Pancreas (tissue), 10 donors: ENCODE results near the gene FBLN2. TPM values are rescaled to one million over a fixed set of nuclear protein-coding genes. Genes with fewer than 3 reads are reported as not detected.

Experiments used
- ATAC-seq, 4 donors: fragments of 200-7000 bp; cut with Tn5 transposase; one replicate each; pipeline versions ENCODE4 v1.8.0 to v1.9.1; 2020; ENCODE audit warnings: mild to moderate bottlenecking in 4 of 4, moderate library complexity in 4 of 4
- DNase-seq, 6 donors: peaks; one replicate each; pipeline ENCODE4 v3.0.0-alpha.2; 2020
- FAIRE-seq: peaks from 2 replicates; lab custom pipeline; 2012; peaks lifted over from hg19 to GRCh38; lab: Jason Lieb, UNC
- H3K27ac ChIP-seq, 4 donors: fragments of 200-600 bp; sonication (generic); 1 replicate in 3 of 4; 2 replicates in 1 of 4; pipeline versions ENCODE4 v1.5.0 to v1.8.0; 2020
- H3K27me3 ChIP-seq, 4 donors: fragments of 200-600 bp; one replicate each; pipeline ENCODE4 v1.8.0; 2021
- H3K36me3 ChIP-seq, 3 donors: fragments of 200-600 bp; sonication (generic) in 1 of 3; one replicate each; pipeline versions ENCODE4 v1.5.0 to v1.8.0; 2020 to 2021
- H3K4me1 ChIP-seq, 3 donors: fragments of 200-600 bp; one replicate each; pipeline ENCODE4 v1.8.0; 2021
- H3K4me3 ChIP-seq, 4 donors: fragments of 200-600 bp; sonication (generic) in 2 of 4; one replicate each; pipeline versions ENCODE4 v1.5.0 to v1.8.0; 2020 to 2021
- H3K9me3 ChIP-seq, 4 donors: fragments of 200-600 bp; one replicate each; pipeline ENCODE4 v1.8.0; 2021
- CTCF ChIP-seq, 4 donors: fragments of 200-600 bp; sonication (generic) in 3 of 4; IDR thresholded peaks; one replicate each; pipeline versions ENCODE4 v1.5.0 to v1.8.0; 2021; ENCODE audit warnings: antibody characterized with exemption in 4 of 4
- WGBS, 2 donors: extraction: QIAGEN DNeasy Blood & Tissue Kit; methylation state at CpG; one replicate each; pipeline ENCODE4 v1.1.7; 2013; 5-methylcytosine and 5-hydroxymethylcytosine counted together
- intact Hi-C, 3 donors: fragments of 100-400 bp; cut with DNase I; formaldehyde crosslinking; loops; one replicate each; pipeline versions ENCODE4 v1.11.1 to v1.14.2; 2022
- polyA plus RNA-seq, 2 donors: library from polyadenylated mRNA; stranded (reverse); fragments of 200-250 nt; gene quantifications; one replicate each; pipeline ENCODE4 v1.2.3, GENCODE V29; 2013
- total RNA-seq, 6 donors: library from RNA; stranded (reverse); fragmentation: NEBNext Ultra II Directional in 4 of 6; extraction: Animal tissue kit (Norgen Biotek cat#: 25700) in 4 of 6; gene quantifications; one replicate each; pipeline versions ENCODE4 v1.2.1 to v1.2.4, GENCODE V29; 2021 to 2023
- donor health status: healthy with polysubstance abuse.
- donor health status: DM: no; HTN: no; CAD: no; lungs with moderate emphysema.
- donor health status: DM: no; HTN: no; CAD: no.
- donor health status: control.
- donor health status: control.
- donor health status: Bipolar disorder and iron deficiency.
- donor health status: DM: yes; HTN: yes; CAD: no.
- donor health status: DM: no; HTN: no; CAD: no.
- donor health status: DM: no; HTN: no; CAD: no.
- donor health status: DM: yes; HTN: yes; CAD: no.

Gene FBLN2
- total and polyA plus RNA-seq, 8 donors = 2.4 to 21.8 (median 4.2) TPM

GRCh38 chr3:13687517-13687943 lies 138.6 kb downstream of the FBLN2 start:
- no peak for TF ChIP-seq CTCF (IDR thresholded peaks at IDR 0.05)
- Histone ChIP-seq H3K36me3 (no peaks in the 10 kb centered on the region), H3K27ac (no peak overlapping the region), H3K9me3 (no peaks in the 10 kb centered on the region), H3K4me3 (no peak overlapping the region), H3K27me3 (no peaks in the 10 kb centered on the region), H3K4me1 (no peaks in the 10 kb centered on the region)
- ATAC-seq (no peak), DNase-seq (no peak), FAIRE-seq (no peak)
- intact Hi-C loops = no loop called here
- 35 to 37% methylated on average over 5 of the region's 5 CpGs for WGBS, 2 donors

Other genes with a start within 250 kb of the FBLN2 start
- 10 to 100 TPM in 2 of 6 donors, 1 to 10 TPM in 4; 7.6 to 12.5 (median 8.9) TPM for gene NUP210, start 128.8 kb upstream of the FBLN2 start, total RNA-seq
- 10 to 100 TPM; 10.9 to 12.4 TPM for gene NUP210, start 128.8 kb upstream of the FBLN2 start, polyA plus RNA-seq
- gene HDAC11, start 68.8 kb upstream of the FBLN2 start, total RNA-seq = 10 to 100 TPM; 22.0 to 40.3 (median 27.4) TPM
- gene HDAC11, start 68.8 kb upstream of the FBLN2 start, polyA plus RNA-seq = 10 to 100 TPM; 20.4 to 26.6 TPM